HT-29 (cell line): ENCODE data around the gene C13orf42. TPM values are rescaled to one million over a fixed set of nuclear protein-coding genes. Genes with fewer than 3 reads are reported as not detected.
A peak's percentile ranks its signal among the peaks of the same experiment; 100 is the strongest.

Source experiments
- DNase-seq: peaks from one replicate; pipeline ENCODE4 v3.0.0-alpha.2; 2015; ENCODE audit warnings: low spot score
- total RNA-seq: library from RNA; depleted of rRNA; stranded (reverse); fragments of >200 nt; shearing (Covaris generic); gene quantifications from 2 replicates; pipeline ENCODE4 v1.2.3, GENCODE V29; 2014

Gene C13orf42
- total RNA-seq, 1 experiment from 2014 or later: not detected

GRCh38 chr13:51122868-51123566, 11.9 kb upstream of the C13orf42 start:
- peak; percentile 28 for DNase-seq

- DNase-seq: peak; percentile 73
Measured at GRCh38 chr13:51120873-51121272, 9.8 kb upstream of the C13orf42 start.

GRCh38 chr13:51118809-51119431, 7.8 kb upstream of the C13orf42 start:
- no peak for DNase-seq

- no peak for DNase-seq
Measured at GRCh38 chr13:51113969-51114368, 2.9 kb upstream of the C13orf42 start.

- DNase-seq: no peak
Measured at GRCh38 chr13:51113186-51113881, 2.3 kb upstream of the C13orf42 start.

GRCh38 chr13:51112771-51113170, 1.7 kb upstream of the C13orf42 start:
- DNase-seq: no peak

GRCh38 chr13:51111997-51112396, 923 bp upstream of the C13orf42 start:
- DNase-seq: no peak

GRCh38 chr13:51107996-51108395, 3.1 kb downstream of the C13orf42 start:
- no peak for DNase-seq

GRCh38 chr13:51105046-51105445, 6.0 kb downstream of the C13orf42 start:
- DNase-seq: no peak

- no peak for DNase-seq
Measured at GRCh38 chr13:51101636-51102235, 9.3 kb downstream of the C13orf42 start.

GRCh38 chr13:51097353-51098043, 13.6 kb downstream of the C13orf42 start:
- DNase-seq: no peak

GRCh38 chr13:51096131-51096530, 14.9 kb downstream of the C13orf42 start:
- DNase-seq: no peak

GRCh38 chr13:51093574-51093973, 17.5 kb downstream of the C13orf42 start:
- DNase-seq: peak; percentile 63

- DNase-seq: no peak
Measured at GRCh38 chr13:51091839-51092238, 19.2 kb downstream of the C13orf42 start.

- no peak for DNase-seq
Measured at GRCh38 chr13:51083706-51084105, 27.4 kb downstream of the C13orf42 start.

GRCh38 chr13:51080478-51081065, 30.5 kb downstream of the C13orf42 start:
- DNase-seq: peak; percentile 15

GRCh38 chr13:51071493-51071892, 39.6 kb downstream of the C13orf42 start:
- no peak for DNase-seq

- peak; percentile 97 for DNase-seq
Measured at GRCh38 chr13:51070005-51070649, 40.9 kb downstream of the C13orf42 start.

- DNase-seq: no peak
Measured at GRCh38 chr13:51068501-51068900, 42.6 kb downstream of the C13orf42 start.

GRCh38 chr13:51067706-51068105, 43.4 kb downstream of the C13orf42 start:
- DNase-seq: no peak

- no peak for DNase-seq
Measured at GRCh38 chr13:51067210-51067701, 43.8 kb downstream of the C13orf42 start.
